Neural cell (in vitro differentiated cells): ENCODE measurements around the gene ACY1.
A peak's percentile ranks its signal among the peaks of the same experiment; 100 is the strongest.

ENCODE experiments used
- CTCF ChIP-seq: fragments of 450-650 bp; IDR thresholded peaks from 2 replicates; pipeline ENCODE4 v1.5.1; 2014; ENCODE audit warnings: antibody characterized with exemption, mild to moderate bottlenecking, moderate library complexity; ENCODE audit not compliant: poor library complexity, severe bottlenecking
- EP300 ChIP-seq: fragments of 450-650 bp; conservative IDR thresholded peaks from 2 replicates; pipeline ENCODE4 v1.6.1; 2014; ENCODE audit warnings: antibody characterized with exemption, mild to moderate bottlenecking, moderate library complexity; ENCODE audit not compliant: poor library complexity, severe bottlenecking
- EZH2 ChIP-seq: fragments of 200-600, 300-800 bp; shearing (Covaris generic), sonication (generic); IDR thresholded peaks from 2 replicates; pipeline ENCODE4 v1.6.1; 2014; ENCODE audit warnings: antibody characterized with exemption, low read length, borderline replicate concordance, mild to moderate bottlenecking; ENCODE audit not compliant: insufficient read depth, poor library complexity, severe bottlenecking
- MXI1 ChIP-seq: fragments of 450-650 bp; conservative IDR thresholded peaks from 2 replicates; pipeline ENCODE4 v1.6.1; 2014; ENCODE audit warnings: antibody characterized with exemption, mild to moderate bottlenecking; ENCODE audit not compliant: poor library complexity, severe bottlenecking
- POLR2AphosphoS5 ChIP-seq: IDR thresholded peaks from 2 replicates; pipeline ENCODE4 v1.6.1; 2012
- RAD21 ChIP-seq: fragments of 450-650 bp; conservative IDR thresholded peaks from 2 replicates; pipeline ENCODE4 v1.6.1; 2014; ENCODE audit warnings: antibody characterized with exemption, mild to moderate bottlenecking, moderate library complexity
- TAF1 ChIP-seq: IDR thresholded peaks from 2 replicates; pipeline ENCODE4 v1.6.1; 2012; ENCODE audit warnings: low read depth

- peak; percentile 42 for TF ChIP-seq CTCF
- no peak for TF ChIP-seq TAF1
- no peak for TF ChIP-seq POLR2AphosphoS5
- no peak for TF ChIP-seq EP300
- no peak for TF ChIP-seq EZH2
- no peak for TF ChIP-seq RAD21
- no peak for TF ChIP-seq MXI1
Observed at GRCh38 chr3:51982352-51982837, 940 bp upstream of the ACY1 start.
